Measurements from ENCODE around the gene GMEB2. TPM values are rescaled to one million over a fixed set of nuclear protein-coding genes. Genes with fewer than 3 reads are reported as not detected.

GMEB2 gene
- total RNA-seq, 2 donors from 2014 or later: 11.5 to 14.8 TPM

DNA sequence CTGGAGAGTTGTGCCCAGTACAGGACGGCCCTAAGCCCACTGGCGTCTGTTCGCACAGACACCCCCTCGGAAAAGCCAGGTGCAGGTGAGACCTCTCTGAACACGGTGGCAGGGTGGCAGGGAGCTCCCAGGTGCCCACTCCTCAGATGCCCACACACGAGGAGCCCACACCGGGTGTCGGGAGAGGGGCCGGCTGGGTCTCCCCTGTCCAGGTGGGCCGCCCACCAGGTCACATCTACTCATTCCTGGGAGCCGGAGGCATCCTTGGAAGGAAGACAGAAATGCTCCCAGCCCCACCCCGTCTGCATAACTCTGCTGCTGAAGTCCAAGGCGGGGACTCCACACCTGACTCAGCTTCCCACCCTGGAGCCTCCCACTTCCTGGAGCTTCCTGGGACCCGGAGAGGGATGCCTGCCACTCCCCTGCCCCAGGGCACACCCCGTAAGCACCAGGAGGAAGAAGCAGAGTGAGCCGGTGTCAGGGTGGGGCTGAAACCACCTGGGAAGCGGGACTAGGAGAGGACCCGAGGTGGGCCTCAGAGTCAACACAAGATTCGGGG lies 81.9 kb downstream of the GMEB2 start:
- Histone ChIP-seq H3K27ac (peak overlapping the region; percentile 63), H3K4me1 (peaks cover 11% of the 10 kb centered on the region), H3K4me3 (no peak overlapping the region), H3K27me3 (peaks cover 12% of the 10 kb centered on the region), H3K36me3 (no peaks in the 10 kb centered on the region), H3K9me3 (no peaks in the 10 kb centered on the region), H3K9ac (ENCODE audit: low read depth in 2 of 2, low read length in 2 of 2) (peak overlapping the region in 1 of 2 donors; percentile 62)
- intact Hi-C loops (cut with DNase I): loop anchor here (10.0 kb wide), 1 partner anchor 320 kb away; the partner anchor contains the start of genes ABHD16B and TPD52L2
- DNase-seq: peak; percentile 92
- TF ChIP-seq, protein P1, sequence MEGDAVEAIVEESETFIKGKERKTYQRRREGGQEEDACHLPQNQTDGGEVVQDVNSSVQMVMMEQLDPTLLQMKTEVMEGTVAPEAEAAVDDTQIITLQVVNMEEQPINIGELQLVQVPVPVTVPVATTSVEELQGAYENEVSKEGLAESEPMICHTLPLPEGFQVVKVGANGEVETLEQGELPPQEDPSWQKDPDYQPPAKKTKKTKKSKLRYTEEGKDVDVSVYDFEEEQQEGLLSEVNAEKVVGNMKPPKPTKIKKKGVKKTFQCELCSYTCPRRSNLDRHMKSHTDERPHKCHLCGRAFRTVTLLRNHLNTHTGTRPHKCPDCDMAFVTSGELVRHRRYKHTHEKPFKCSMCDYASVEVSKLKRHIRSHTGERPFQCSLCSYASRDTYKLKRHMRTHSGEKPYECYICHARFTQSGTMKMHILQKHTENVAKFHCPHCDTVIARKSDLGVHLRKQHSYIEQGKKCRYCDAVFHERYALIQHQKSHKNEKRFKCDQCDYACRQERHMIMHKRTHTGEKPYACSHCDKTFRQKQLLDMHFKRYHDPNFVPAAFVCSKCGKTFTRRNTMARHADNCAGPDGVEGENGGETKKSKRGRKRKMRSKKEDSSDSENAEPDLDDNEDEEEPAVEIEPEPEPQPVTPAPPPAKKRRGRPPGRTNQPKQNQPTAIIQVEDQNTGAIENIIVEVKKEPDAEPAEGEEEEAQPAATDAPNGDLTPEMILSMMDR (IDR thresholded peaks at IDR 0.05): no peak

DNA sequence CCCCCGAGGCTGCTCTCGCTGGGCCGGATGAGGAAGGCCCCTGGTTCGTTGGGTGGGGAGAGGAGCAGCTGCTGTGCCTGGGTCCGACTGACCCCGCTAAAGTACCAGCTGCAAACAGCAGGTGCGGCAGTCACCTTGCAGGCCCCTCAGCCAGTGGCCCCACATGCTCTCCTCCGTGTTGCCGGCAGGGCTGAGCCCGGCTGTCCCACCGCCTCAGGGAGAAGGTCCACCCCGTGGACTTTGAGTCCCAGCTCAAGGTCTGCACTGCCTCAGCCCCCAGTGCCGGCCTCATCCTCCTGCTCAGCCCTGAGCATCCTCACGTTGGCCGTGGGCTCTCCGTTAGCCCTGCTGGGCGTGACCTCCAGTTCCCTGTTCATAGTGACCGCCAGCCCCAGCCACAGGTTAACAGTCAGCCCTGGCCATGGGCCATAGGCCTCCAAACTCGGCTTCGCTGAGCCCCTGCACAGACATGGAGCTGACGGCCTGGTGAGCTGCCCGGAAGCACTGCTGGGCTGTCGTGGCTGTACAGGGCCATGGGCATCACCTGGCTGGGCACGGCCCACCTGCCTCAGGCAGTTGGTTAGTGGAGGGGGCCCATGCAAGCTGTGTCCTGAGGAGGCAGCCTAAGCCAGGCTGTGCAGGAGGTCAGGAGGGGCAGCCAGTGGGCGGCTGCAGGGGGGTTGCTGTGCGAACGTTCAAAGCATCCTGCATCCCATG lies 82.5 kb downstream of the GMEB2 start:
- Histone ChIP-seq H3K9me3 (no peaks in the 10 kb centered on the region), H3K4me3 (no peak overlapping the region), H3K27ac (no peak overlapping the region), H3K4me1 (peaks cover 11% of the 10 kb centered on the region), H3K36me3 (no peaks in the 10 kb centered on the region), H3K27me3 (peaks cover 12% of the 10 kb centered on the region), H3K9ac (ENCODE audit: low read depth in 2 of 2, low read length in 2 of 2) (no peak overlapping the region)
- TF ChIP-seq, protein P1 (IDR thresholded peaks at IDR 0.05): no peak
- DNase-seq: no peak
- intact Hi-C loops (cut with DNase I): loop anchor here (10.0 kb wide), 1 partner anchor 320 kb away; the partner anchor contains the start of genes ABHD16B and TPD52L2

DNA sequence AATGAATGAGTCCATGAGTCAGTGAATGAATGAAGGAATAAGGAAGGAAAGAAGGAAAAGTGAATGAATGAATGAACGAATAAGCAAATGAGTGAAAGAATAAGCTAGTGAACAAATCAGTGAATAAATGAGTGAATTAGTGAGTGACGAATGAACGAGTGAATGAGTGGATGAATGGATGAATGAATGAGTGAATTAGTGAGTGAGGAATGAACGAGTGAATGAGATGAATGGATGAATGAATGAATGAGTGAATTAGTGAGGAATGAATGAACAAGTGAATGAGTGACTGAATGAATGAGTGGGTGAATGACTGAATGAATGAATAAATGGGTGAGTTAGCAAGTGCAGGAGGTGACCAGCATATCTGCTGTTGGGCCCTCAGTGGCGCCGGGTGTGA lies 83.2 kb downstream of the GMEB2 start:
- H3K36me3 ChIP-seq: no peaks in the 10 kb centered on the region
- intact Hi-C loops (cut with DNase I): loop anchor here (10.0 kb wide), 1 partner anchor 321 kb away; the partner anchor contains the start of genes ABHD16B and TPD52L2
- DNase-seq: no peak
- H3K9me3 ChIP-seq: no peaks in the 10 kb centered on the region
- no peak overlapping the region for H3K9ac ChIP-seq (ENCODE audit: low read depth in 2 of 2, low read length in 2 of 2)
- peaks cover 10% of the 10 kb centered on the region for H3K27me3 ChIP-seq
- TF ChIP-seq, protein P1 (IDR thresholded peaks at IDR 0.05): no peak
- peaks cover 16% of the 10 kb centered on the region for H3K4me1 ChIP-seq
- H3K27ac ChIP-seq: no peak overlapping the region
- H3K4me3 ChIP-seq: no peak overlapping the region

DNA sequence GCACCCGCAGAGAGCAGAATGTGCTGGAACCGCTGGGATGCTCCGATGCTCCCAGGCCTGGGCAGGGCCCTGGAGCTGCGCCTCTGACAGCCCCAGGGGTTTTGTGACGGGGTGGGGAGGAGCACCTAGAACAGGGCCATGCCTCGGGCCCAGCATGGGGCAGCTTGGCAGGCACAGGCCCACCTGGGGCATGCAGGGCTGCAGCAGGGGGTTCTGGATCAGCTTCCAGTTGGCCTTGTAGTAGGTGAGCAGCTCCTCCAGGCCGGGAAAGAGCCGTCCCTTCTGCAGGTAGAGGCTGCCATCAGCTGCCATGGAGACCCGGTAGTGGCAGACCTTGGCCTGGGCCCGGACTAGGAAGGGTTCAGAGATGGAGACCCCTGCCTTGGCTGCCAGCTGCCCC lies 83.8 kb downstream of the GMEB2 start:
- Histone ChIP-seq H3K9ac (ENCODE audit: low read depth in 2 of 2, low read length in 2 of 2) (no peak overlapping the region), H3K9me3 (no peaks in the 10 kb centered on the region), H3K36me3 (no peaks in the 10 kb centered on the region), H3K4me1 (peaks cover 16% of the 10 kb centered on the region), H3K27ac (no peak overlapping the region), H3K27me3 (peaks cover 8% of the 10 kb centered on the region), H3K4me3 (no peak overlapping the region)
- intact Hi-C loops (cut with DNase I): loop anchor here (10.0 kb wide), 1 partner anchor 322 kb away; the partner anchor contains the start of genes ABHD16B and TPD52L2
- TF ChIP-seq, protein P1 (IDR thresholded peaks at IDR 0.05): no peak
- DNase-seq: no peak

DNA sequence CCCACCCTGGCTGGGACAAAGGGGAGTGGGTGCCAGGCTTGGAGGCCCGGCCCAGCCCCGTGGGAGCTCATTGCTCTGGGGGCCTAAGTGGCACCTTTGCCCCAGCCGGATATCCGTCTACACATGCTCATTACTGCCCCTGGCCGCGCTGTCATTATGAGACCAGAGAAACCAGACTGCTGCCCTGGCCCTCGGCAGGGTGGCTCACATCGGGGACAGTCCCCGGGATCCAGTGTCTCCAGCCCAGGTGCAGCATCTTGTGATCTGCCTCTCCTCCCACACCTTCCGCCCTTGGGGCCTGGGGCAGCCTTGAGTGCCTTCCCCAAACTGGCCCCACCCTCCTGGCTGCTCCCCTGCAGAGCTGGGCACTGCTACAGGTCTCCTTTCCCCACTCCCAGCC lies 84.2 kb downstream of the GMEB2 start:
- TF ChIP-seq, protein P1 (IDR thresholded peaks at IDR 0.05): no peak
- H3K4me3 ChIP-seq: no peak overlapping the region
- no peaks in the 10 kb centered on the region for H3K9me3 ChIP-seq
- peaks cover 16% of the 10 kb centered on the region for H3K4me1 ChIP-seq
- intact Hi-C loops (cut with DNase I): loop anchor here (10.0 kb wide), 1 partner anchor 322 kb away; the partner anchor contains the start of genes ABHD16B and TPD52L2
- H3K27ac ChIP-seq: no peak overlapping the region
- H3K27me3 ChIP-seq: peaks cover 7% of the 10 kb centered on the region
- H3K36me3 ChIP-seq: no peaks in the 10 kb centered on the region
- no peak for DNase-seq
- no peak overlapping the region for H3K9ac ChIP-seq (ENCODE audit: low read depth in 2 of 2, low read length in 2 of 2)

Data from colonic mucosa (tissue), 4 donors.